H54 (cell line): ENCODE measurements around the gene SMYD3.
"Not testable (repeated sequence)": the region's sequence is repeated elsewhere in the genome, so short reads cannot be mapped to it uniquely, and the experiment has no call there.

Experiments used
- DNase-seq: peaks from one replicate; pipeline ENCODE4 v3.0.0; 2011; ENCODE audit warnings: low spot score, mixed read lengths; ENCODE audit not compliant: insufficient read length
- FAIRE-seq: peaks from 3 replicates; lab custom pipeline; 2011; peaks lifted over from hg19 to GRCh38; lab: Jason Lieb, UNC
- POLR2A ChIP-seq: IDR thresholded peaks from 2 replicates; pipeline ENCODE4 v1.6.1; 2011; ENCODE audit warnings: low read depth, mild to moderate bottlenecking, low read length

The SMYD3 gene

DNA sequence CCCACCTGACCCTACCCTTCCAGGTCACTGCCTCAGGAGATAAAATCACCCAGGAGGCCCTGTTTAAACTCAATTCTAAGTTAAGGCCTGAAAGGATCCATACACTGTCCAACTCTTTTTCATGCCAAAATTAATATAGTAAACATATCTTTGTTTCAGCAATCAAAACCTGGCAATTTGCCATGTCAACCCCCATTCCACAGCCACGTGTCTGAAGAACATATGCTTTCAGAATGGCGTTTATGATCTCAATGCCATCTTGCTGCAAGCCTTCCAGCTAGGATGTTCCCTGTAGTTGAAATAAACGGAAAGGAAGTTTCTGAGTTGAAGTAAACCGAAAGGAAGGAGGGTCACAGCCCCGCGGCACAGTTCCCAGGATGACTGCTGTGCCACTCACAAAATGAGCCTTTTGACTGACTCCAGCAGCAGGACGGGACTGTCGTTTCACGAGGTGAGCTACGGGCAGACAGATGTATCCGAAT, 472.0 kb downstream of the SMYD3 start:
- no peak for TF ChIP-seq POLR2A
- DNase-seq, result no peak
- FAIRE-seq, result no peak

- no peak for DNase-seq
- TF ChIP-seq POLR2A, result no peak
- no peak for FAIRE-seq
Observed at GRCh38 chr1:246034630-246035029, 472.4 kb downstream of the SMYD3 start.

DNA sequence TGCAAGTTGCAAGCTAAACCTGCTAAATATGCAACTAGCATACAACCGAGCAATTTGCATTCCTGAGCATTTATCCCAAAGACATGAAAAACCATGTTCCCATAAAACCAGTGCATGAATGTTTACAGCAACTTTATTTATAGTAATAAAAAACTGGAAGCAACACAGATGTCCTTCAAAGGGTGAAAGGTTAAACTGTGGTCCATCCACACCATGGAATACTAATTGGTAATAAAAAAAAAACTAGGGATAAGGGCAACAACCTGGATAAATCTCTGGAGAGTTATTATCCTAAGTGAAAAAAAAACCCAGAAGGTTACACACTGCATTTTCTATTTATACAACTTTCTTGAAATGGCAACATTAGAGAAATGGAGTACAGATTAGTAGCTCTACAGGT, 474.1 kb downstream of the SMYD3 start:
- DNase-seq, result no peak
- no peak for TF ChIP-seq POLR2A
- no peak for FAIRE-seq

- DNase-seq (no peak), FAIRE-seq (no peak)
- TF ChIP-seq POLR2A, result no peak
Observed at GRCh38 chr1:246032031-246032551, 475.0 kb downstream of the SMYD3 start.

DNA sequence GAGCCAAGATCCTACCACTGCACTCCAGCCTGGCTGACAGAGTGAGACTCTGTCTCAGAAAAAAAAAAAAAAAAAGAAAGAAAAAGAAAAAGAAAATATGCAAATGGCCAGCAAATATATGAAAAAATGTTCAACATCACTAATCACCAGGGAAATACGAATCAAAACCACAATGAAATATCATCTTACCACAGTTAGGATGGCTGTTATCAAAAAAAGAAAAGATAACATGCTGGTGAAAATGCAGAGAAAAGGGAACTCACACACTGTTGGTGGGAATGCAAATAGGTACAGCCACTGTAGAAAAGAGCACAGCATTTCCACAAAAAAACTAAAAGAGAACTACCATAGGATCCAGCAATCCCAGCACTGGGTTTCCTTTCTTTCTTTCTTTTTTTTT, 477.5 kb downstream of the SMYD3 start:
- FAIRE-seq (no peak), DNase-seq (no peak)
- TF ChIP-seq POLR2A, result no peak

DNA sequence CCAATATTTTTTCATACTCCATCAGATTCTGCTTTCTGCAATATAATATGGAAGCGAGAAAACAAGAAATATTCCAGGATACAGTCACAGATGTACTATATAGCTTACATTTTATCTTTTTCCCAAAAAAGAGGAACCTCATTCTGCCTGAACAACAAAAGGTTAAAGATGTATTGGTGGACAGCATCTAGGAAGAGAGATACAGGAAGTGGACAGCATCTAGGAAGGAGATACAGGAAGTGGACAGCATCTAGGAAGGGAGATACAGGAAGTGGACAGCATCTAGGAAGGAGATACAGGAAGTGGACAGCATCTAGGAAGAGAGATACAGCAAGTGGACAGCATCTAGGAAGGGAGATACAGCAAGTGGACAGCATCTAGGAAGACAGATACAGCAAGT, 483.0 kb downstream of the SMYD3 start:
- DNase-seq, FAIRE-seq: not testable (repeated sequence)

DNA sequence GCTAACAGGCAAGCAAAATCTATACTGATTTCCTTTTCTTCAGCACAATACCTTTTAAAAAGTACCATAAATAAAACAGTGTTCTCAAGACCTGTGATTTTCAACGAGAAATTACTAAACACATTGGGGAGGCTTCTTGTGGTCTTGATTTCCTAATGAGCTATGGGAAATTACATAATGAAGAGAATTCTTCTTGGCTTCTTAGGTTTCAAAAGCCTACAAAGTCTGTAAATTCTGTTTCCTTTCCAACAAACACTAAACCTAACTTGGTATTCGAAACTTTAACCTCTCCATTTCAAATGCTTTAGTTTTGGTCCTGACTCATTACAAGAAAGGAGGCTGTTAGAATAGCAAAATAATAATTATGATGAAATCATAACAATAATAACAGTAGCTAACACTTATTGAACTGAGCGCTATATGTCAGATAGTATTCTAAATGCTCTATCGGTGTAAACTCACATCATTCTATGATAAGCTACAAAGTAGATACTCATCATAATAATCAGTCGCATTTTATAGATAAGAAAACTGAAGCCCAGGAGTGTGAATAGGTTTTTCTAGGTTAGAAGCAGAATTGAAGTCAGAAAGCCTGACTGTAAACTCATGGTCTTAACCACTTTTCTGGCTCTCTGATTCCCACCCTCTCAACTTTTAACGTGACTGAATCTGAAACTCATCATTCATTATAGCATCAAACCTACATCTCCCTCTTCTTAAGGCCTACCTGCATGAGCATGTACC, 486.7 kb downstream of the SMYD3 start:
- FAIRE-seq (no peak), DNase-seq (no peak)
- TF ChIP-seq POLR2A, result no peak

GRCh38 chr1:246018146-246018545, 488.9 kb downstream of the SMYD3 start:
- FAIRE-seq (no peak), DNase-seq (no peak)
- no peak for TF ChIP-seq POLR2A

DNA sequence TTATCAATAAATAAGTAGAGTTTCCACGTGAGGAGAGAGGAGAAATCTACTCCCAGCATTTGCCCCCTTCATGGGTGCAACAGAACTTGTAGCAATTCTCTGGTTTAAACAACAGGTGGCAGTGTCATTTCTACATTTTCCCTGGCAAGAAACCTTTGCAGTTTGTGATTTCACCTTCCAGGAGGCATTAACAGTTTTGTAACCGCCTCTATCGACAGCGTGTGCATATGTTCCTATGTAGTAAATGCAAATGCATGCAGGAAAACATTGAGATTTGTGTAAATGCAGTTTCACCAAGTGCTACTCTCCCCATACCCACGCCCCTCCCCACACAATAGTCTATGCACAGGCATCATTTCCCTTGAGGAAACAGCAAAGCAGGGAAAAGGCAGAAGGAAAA, 494.7 kb downstream of the SMYD3 start:
- DNase-seq (no peak), FAIRE-seq (no peak)
- no peak for TF ChIP-seq POLR2A

GRCh38 chr1:246010386-246010785, 496.7 kb downstream of the SMYD3 start:
- no peak for TF ChIP-seq POLR2A
- no peak for FAIRE-seq
- no peak for DNase-seq

GRCh38 chr1:246008363-246008831, 498.7 kb downstream of the SMYD3 start:
- FAIRE-seq (no peak), DNase-seq (no peak)
- TF ChIP-seq POLR2A, result no peak

DNA sequence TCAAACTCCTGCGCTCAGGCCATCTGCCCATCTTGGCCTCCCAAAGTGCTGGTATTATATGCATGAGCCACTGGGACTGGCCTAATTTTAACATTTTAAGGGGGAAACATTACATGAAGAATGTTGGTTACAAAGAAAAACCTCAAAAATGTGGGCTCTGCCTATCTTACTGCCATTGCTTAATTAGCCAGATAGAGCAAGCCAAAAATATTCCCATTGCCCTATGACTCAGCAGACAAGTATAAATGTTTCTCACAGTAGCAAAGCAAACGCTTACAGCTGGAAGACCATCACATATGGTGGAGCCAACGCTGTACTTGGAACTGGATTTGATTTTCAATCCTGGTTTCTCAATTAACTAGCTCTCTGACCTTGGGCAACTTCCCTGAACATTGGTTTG, 502.0 kb downstream of the SMYD3 start:
- FAIRE-seq (no peak), DNase-seq (peak; percentile 38)
- TF ChIP-seq POLR2A, result no peak

- no peak for FAIRE-seq
- DNase-seq, result no peak
- no peak for TF ChIP-seq POLR2A
Observed at GRCh38 chr1:246004301-246004700, 502.8 kb downstream of the SMYD3 start.

DNA sequence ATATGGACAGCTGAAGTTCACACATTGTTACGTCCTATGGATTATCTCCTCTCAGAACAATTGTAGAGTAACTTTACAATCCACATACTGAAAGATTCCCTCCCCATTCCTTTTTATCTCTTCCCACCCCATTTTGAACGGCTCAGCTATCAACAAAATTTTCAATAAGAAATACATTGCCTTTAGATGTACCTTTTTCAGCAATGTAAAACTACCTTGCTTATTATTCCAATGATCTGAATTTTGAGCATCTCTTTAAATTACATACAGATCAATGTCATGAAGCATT, 503.7 kb downstream of the SMYD3 start:
- no peak for TF ChIP-seq POLR2A
- DNase-seq, result no peak
- FAIRE-seq, result no peak
